WTC11 (cell line): Measurements from ENCODE around the gene TBC1D12. TPM values are rescaled to one million over a fixed set of nuclear protein-coding genes. Genes with fewer than 3 reads are reported as not detected.

Source experiments
- CREB1 ChIP-seq: sonication (generic); formaldehyde crosslinking; IDR thresholded peaks from 2 replicates; pipeline ENCODE4 v1.8.0; 2023; ENCODE audit warnings: mild to moderate bottlenecking, missing genetic modification reagents
- EMX1 ChIP-seq: fragments of 250-450 bp; sonication (Bioruptor Pico); IDR thresholded peaks from 2 replicates; pipeline ENCODE4 v1.8.0; 2021; ENCODE audit warnings: mild to moderate bottlenecking
- ESRRA ChIP-seq: sonication (generic); formaldehyde crosslinking; IDR thresholded peaks from 2 replicates; pipeline ENCODE4 v1.8.1; 2022; ENCODE audit warnings: mild to moderate bottlenecking, missing genetic modification reagents, borderline replicate concordance
- ETV6 ChIP-seq: sonication (generic); formaldehyde crosslinking; IDR thresholded peaks from 2 replicates; pipeline ENCODE4 v1.8.1; 2022; ENCODE audit warnings: mild to moderate bottlenecking, missing genetic modification reagents
- GABPB1 ChIP-seq: sonication (generic); formaldehyde crosslinking; IDR thresholded peaks from 2 replicates; pipeline ENCODE4 v1.8.1; 2023; ENCODE audit warnings: mild to moderate bottlenecking, missing genetic modification reagents
- JUN ChIP-seq: sonication (generic); formaldehyde crosslinking; IDR thresholded peaks from 2 replicates; pipeline ENCODE4 v1.8.0; 2023; ENCODE audit warnings: mild to moderate bottlenecking, missing genetic modification reagents
- MXD4 ChIP-seq: fragments of 250-450 bp; sonication (Bioruptor Pico); IDR thresholded peaks from 2 replicates; pipeline ENCODE4 v1.8.0; 2021; ENCODE audit warnings: mild to moderate bottlenecking, moderate library complexity, borderline replicate concordance
- NFATC4 ChIP-seq: fragments of 250-450 bp; sonication (Bioruptor Pico); IDR thresholded peaks from 2 replicates; pipeline ENCODE4 v1.9.0; 2021; ENCODE audit warnings: mild to moderate bottlenecking
- NFE2L1 ChIP-seq: sonication (generic); formaldehyde crosslinking; IDR thresholded peaks from 2 replicates; pipeline ENCODE4 v1.8.1; 2023; ENCODE audit warnings: missing genetic modification reagents
- NR1H2 ChIP-seq: sonication (generic); formaldehyde crosslinking; IDR thresholded peaks from 2 replicates; pipeline ENCODE4 v1.9.0; 2021; ENCODE audit warnings: mild to moderate bottlenecking, moderate library complexity, missing genetic modification reagents
- OVOL2 ChIP-seq: fragments of 250-450 bp; sonication (Bioruptor Pico); IDR thresholded peaks from 2 replicates; pipeline ENCODE4 v1.9.0; 2021; ENCODE audit warnings: mild to moderate bottlenecking, borderline replicate concordance
- PRRX2 ChIP-seq: fragments of 250-450 bp; sonication (Bioruptor Pico); IDR thresholded peaks from 2 replicates; pipeline ENCODE4 v1.8.0; 2021; ENCODE audit warnings: mild to moderate bottlenecking
- SP1 ChIP-seq: sonication (generic); formaldehyde crosslinking; conservative IDR thresholded peaks from 2 replicates; pipeline ENCODE4 v1.8.1; 2022; ENCODE audit warnings: missing genetic modification reagents
- TCF7 ChIP-seq: sonication (generic); formaldehyde crosslinking; IDR thresholded peaks from 2 replicates; pipeline ENCODE4 v1.8.0; 2022; ENCODE audit warnings: mild to moderate bottlenecking, low read depth, missing genetic modification reagents, moderate library complexity
- TEAD4 ChIP-seq: sonication (generic); formaldehyde crosslinking; IDR thresholded peaks from 2 replicates; pipeline ENCODE4 v1.8.0; 2022; ENCODE audit warnings: mild to moderate bottlenecking, missing genetic modification reagents
- TP53 ChIP-seq: sonication (generic); formaldehyde crosslinking; IDR thresholded peaks from 2 replicates; pipeline ENCODE4 v1.8.1; 2023; ENCODE audit warnings: mild to moderate bottlenecking, missing genetic modification reagents
- ZNF138 ChIP-seq: sonication (generic); formaldehyde crosslinking; conservative IDR thresholded peaks from 2 replicates; pipeline ENCODE4 v1.8.1; 2022; ENCODE audit warnings: mild to moderate bottlenecking, moderate library complexity, missing genetic modification reagents
- ZNF232 ChIP-seq: sonication (generic); formaldehyde crosslinking; IDR thresholded peaks from 2 replicates; pipeline ENCODE4 v1.8.0; 2022; ENCODE audit warnings: mild to moderate bottlenecking, missing genetic modification reagents
- ZNF317 ChIP-seq: sonication (generic); formaldehyde crosslinking; IDR thresholded peaks from 2 replicates; pipeline ENCODE4 v1.8.1; 2023; ENCODE audit warnings: low read depth, mild to moderate bottlenecking, moderate library complexity, missing genetic modification reagents, borderline replicate concordance
- ZNF396 ChIP-seq: fragments of 250-450 bp; sonication (Bioruptor Pico); IDR thresholded peaks from 2 replicates; pipeline ENCODE4 v1.8.0; 2021; ENCODE audit warnings: mild to moderate bottlenecking, moderate library complexity, borderline replicate concordance
- ZNF416 ChIP-seq: fragments of 250-450 bp; sonication (Bioruptor Pico); IDR thresholded peaks from 2 replicates; pipeline ENCODE4 v1.9.0; 2021; ENCODE audit warnings: mild to moderate bottlenecking, inconsistent platforms
- total RNA-seq: library from RNA; stranded (reverse); gene quantifications from 3 replicates; pipeline ENCODE4 v1.2.3, GENCODE V29; 2021
- TF ChIP-seq, protein P1 (sequence below): fragments of 250-450 bp; sonication (Bioruptor Pico); IDR thresholded peaks from 2 replicates; pipeline ENCODE4 v1.9.0; 2021; ENCODE audit warnings: moderate library complexity, mild to moderate bottlenecking, inconsistent platforms, borderline replicate concordance
- TF ChIP-seq, protein P2 (sequence below): sonication (generic); formaldehyde crosslinking; IDR thresholded peaks from 2 replicates; pipeline ENCODE4 v1.8.1; 2023; ENCODE audit warnings: mild to moderate bottlenecking, missing genetic modification reagents
- TF ChIP-seq, protein P3 (sequence below): fragments of 250-450 bp; sonication (Bioruptor Pico); IDR thresholded peaks from 2 replicates; pipeline ENCODE4 v1.8.0; 2021; ENCODE audit warnings: mild to moderate bottlenecking
- TF ChIP-seq, protein P4 (sequence below): fragments of 250-450 bp; sonication (Bioruptor Pico); IDR thresholded peaks from 2 replicates; pipeline ENCODE4 v1.9.0; 2021; ENCODE audit warnings: mild to moderate bottlenecking
- TF ChIP-seq, protein P5 (sequence below): fragments of 250-450 bp; sonication (Bioruptor Pico); conservative IDR thresholded peaks from 2 replicates; pipeline ENCODE4 v1.9.0; 2021; ENCODE audit warnings: mild to moderate bottlenecking
- TF ChIP-seq, protein P6 (sequence below): fragments of 250-450 bp; sonication (Bioruptor Pico); IDR thresholded peaks from 2 replicates; pipeline ENCODE4 v1.9.0; 2021; ENCODE audit warnings: mild to moderate bottlenecking
- TF ChIP-seq, protein P7 (sequence below): sonication (generic); formaldehyde crosslinking; IDR thresholded peaks from 2 replicates; pipeline ENCODE4 v1.8.1; 2023; ENCODE audit warnings: mild to moderate bottlenecking, moderate library complexity, missing genetic modification reagents
- TF ChIP-seq, protein P8 (sequence below): sonication (generic); formaldehyde crosslinking; IDR thresholded peaks from 2 replicates; pipeline ENCODE4 v1.8.0; 2023; ENCODE audit warnings: missing genetic modification reagents

Gene TBC1D12
- total RNA-seq, 1 experiment from 2014 or later, result 2.2 TPM

DNA sequence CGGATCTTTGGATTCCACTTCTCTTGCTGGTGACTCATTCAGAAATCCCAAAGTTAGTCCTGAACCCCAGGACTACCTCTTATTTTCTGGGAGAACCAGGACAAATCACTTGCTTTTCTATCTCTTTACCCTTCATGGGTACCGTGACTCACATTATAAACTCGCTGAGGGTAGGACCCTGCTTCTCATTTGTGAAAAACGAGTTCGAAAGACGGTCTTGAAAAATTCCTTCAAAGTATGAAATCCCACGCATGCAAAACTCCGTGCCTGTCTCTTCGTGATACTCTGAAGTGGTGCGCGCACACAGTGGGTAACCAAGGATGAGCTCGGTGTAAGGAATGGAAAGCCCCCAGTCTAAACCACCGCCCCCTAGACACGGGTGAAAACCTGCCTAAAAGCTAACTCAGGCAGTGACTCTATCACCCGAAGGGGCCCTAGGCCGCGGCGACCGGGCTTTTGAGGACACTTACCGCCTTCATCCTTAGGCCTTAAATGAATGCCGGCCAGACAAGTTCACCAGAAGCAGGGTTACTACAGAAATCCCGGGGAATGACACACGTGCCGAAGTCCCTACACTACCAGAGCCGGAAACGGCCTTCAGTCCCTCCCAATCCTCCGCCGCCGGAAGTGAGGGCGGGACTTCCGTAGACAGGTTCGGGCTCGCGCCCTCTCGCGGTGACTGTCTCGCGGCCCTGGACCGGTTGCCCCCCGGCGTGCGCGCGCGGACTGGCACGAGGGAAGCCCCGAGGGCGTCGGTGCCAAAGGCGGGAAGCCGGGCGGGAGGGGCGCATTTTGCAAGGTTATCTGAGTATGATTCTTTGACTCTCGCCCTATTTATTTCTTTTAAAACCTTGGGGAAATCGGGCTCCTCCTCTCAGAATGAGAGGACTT is 39.7 kb upstream of the TBC1D12 start, which contains the start of gene NOC3L (continued):
- no peak for TF ChIP-seq OVOL2 (CRISPR knock-in tag)
- TF ChIP-seq NFATC4 (CRISPR knock-in tag), result no peak
- TF ChIP-seq, protein P1, sequence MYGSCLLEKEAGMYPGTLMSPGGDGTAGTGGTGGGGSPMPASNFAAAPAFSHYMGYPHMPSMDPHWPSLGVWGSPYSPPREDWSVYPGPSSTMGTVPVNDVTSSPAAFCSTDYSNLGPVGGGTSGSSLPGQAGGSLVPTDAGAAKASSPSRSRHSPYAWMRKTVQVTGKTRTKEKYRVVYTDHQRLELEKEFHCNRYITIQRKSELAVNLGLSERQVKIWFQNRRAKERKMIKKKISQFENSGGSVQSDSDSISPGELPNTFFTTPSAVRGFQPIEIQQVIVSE, result no peak
- TF ChIP-seq PRRX2 (CRISPR knock-in tag), result no peak
- peak; percentile 92; the same call in 1 of the 2 replicates for TF ChIP-seq TCF7 (CRISPR knock-in tag)
- peak; percentile 93 for TF ChIP-seq GABPB1 (CRISPR knock-in tag)
- TF ChIP-seq ZNF416 (CRISPR knock-in tag), result no peak
- TF ChIP-seq, protein P2, sequence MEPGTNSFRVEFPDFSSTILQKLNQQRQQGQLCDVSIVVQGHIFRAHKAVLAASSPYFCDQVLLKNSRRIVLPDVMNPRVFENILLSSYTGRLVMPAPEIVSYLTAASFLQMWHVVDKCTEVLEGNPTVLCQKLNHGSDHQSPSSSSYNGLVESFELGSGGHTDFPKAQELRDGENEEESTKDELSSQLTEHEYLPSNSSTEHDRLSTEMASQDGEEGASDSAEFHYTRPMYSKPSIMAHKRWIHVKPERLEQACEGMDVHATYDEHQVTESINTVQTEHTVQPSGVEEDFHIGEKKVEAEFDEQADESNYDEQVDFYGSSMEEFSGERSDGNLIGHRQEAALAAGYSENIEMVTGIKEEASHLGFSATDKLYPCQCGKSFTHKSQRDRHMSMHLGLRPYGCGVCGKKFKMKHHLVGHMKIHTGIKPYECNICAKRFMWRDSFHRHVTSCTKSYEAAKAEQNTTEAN, result peak; percentile 97
- TF ChIP-seq, protein P3, sequence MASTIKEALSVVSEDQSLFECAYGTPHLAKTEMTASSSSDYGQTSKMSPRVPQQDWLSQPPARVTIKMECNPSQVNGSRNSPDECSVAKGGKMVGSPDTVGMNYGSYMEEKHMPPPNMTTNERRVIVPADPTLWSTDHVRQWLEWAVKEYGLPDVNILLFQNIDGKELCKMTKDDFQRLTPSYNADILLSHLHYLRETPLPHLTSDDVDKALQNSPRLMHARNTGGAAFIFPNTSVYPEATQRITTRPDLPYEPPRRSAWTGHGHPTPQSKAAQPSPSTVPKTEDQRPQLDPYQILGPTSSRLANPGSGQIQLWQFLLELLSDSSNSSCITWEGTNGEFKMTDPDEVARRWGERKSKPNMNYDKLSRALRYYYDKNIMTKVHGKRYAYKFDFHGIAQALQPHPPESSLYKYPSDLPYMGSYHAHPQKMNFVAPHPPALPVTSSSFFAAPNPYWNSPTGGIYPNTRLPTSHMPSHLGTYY (CRISPR knock-in tag), result no peak
- TF ChIP-seq, protein P4, sequence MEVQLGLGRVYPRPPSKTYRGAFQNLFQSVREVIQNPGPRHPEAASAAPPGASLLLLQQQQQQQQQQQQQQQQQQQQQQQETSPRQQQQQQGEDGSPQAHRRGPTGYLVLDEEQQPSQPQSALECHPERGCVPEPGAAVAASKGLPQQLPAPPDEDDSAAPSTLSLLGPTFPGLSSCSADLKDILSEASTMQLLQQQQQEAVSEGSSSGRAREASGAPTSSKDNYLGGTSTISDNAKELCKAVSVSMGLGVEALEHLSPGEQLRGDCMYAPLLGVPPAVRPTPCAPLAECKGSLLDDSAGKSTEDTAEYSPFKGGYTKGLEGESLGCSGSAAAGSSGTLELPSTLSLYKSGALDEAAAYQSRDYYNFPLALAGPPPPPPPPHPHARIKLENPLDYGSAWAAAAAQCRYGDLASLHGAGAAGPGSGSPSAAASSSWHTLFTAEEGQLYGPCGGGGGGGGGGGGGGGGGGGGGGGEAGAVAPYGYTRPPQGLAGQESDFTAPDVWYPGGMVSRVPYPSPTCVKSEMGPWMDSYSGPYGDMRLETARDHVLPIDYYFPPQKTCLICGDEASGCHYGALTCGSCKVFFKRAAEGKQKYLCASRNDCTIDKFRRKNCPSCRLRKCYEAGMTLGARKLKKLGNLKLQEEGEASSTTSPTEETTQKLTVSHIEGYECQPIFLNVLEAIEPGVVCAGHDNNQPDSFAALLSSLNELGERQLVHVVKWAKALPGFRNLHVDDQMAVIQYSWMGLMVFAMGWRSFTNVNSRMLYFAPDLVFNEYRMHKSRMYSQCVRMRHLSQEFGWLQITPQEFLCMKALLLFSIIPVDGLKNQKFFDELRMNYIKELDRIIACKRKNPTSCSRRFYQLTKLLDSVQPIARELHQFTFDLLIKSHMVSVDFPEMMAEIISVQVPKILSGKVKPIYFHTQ (CRISPR knock-in tag), result no peak
- TF ChIP-seq NFE2L1 (CRISPR knock-in tag), result peak; percentile 98
- TF ChIP-seq ZNF232 (CRISPR knock-in tag), result peak; percentile 98
- TF ChIP-seq JUN (CRISPR knock-in tag), result peak; percentile 95
- TF ChIP-seq ZNF138 (CRISPR knock-in tag), result peak; percentile 95; the same call in 1 of the 2 replicates
- peak; percentile 96 for TF ChIP-seq SP1 (CRISPR knock-in tag)
- peak; percentile 69; the same call in 1 of the 2 replicates for TF ChIP-seq NR1H2 (CRISPR knock-in tag)
- TF ChIP-seq ZNF396 (CRISPR knock-in tag), result no peak
- TF ChIP-seq, protein P5, sequence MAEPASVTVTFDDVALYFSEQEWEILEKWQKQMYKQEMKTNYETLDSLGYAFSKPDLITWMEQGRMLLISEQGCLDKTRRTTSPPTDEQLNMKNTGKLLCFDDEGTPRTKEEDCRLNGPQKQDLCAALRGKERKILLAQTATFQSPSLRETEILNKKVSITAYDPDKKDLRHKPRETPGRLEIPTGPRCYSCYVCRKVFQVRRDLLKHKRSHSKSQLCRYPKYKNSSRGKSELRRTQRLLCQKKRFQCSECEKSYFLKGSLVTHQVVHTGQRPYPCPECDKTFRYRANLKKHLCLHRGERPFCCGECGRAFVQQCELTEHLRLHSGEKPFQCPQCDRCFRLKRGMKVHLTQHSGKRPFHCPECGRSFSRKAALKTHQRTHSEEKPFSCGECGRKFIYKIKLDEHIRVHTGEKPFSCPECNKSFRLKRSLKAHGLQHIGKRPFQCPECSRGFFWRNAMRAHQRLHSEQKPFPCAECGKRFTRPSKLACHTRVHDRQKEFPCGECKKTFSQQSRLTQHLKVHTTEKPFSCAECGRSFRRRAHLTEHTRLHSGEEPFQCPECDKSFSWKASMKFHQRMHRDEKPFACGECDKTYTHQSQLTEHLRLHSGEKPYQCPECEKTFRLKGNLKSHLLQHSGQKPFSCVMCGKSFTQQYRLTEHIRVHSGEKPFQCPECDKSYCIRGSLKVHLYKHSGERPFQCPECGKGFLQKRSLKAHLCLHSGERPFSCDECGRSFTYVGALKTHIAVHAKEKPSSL (CRISPR knock-in tag), result no peak
- peak; percentile 98 for TF ChIP-seq CREB1
- peak; percentile 93 for TF ChIP-seq TEAD4
- TF ChIP-seq, protein P6, sequence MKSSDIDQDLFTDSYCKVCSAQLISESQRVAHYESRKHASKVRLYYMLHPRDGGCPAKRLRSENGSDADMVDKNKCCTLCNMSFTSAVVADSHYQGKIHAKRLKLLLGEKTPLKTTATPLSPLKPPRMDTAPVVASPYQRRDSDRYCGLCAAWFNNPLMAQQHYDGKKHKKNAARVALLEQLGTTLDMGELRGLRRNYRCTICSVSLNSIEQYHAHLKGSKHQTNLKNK (CRISPR knock-in tag), result no peak
- peak; percentile 97; the same call in 1 of the 2 replicates for TF ChIP-seq ESRRA (CRISPR knock-in tag)
- peak; percentile 96 for TF ChIP-seq TP53 (CRISPR knock-in tag)
- TF ChIP-seq, protein P7, sequence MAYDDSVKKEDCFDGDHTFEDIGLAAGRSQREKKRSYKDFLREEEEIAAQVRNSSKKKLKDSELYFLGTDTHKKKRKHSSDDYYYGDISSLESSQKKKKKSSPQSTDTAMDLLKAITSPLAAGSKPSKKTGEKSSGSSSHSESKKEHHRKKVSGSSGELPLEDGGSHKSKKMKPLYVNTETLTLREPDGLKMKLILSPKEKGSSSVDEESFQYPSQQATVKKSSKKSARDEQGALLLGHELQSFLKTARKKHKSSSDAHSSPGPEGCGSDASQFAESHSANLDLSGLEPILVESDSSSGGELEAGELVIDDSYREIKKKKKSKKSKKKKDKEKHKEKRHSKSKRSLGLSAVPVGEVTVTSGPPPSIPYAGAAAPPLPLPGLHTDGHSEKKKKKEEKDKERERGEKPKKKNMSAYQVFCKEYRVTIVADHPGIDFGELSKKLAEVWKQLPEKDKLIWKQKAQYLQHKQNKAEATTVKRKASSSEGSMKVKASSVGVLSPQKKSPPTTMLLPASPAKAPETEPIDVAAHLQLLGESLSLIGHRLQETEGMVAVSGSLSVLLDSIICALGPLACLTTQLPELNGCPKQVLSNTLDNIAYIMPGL (CRISPR knock-in tag), result peak; percentile 89; the same call in 1 of the 2 replicates
- TF ChIP-seq, protein P8, sequence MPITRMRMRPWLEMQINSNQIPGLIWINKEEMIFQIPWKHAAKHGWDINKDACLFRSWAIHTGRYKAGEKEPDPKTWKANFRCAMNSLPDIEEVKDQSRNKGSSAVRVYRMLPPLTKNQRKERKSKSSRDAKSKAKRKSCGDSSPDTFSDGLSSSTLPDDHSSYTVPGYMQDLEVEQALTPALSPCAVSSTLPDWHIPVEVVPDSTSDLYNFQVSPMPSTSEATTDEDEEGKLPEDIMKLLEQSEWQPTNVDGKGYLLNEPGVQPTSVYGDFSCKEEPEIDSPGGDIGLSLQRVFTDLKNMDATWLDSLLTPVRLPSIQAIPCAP (CRISPR knock-in tag), result peak; percentile 98
- peak; percentile 60; the same call in 1 of the 2 replicates for TF ChIP-seq ZNF317 (CRISPR knock-in tag)
- no peak for TF ChIP-seq MXD4 (CRISPR knock-in tag)
- TF ChIP-seq ETV6 (CRISPR knock-in tag), result peak; percentile 99
- TF ChIP-seq EMX1 (CRISPR knock-in tag), result no peak
